Ovary (tissue), 10 donors: Measurements from ENCODE around the gene CSTA. TPM values are rescaled to one million over a fixed set of nuclear protein-coding genes. Genes with fewer than 3 reads are reported as not detected.

ENCODE experiments used
- DNase-seq, 5 donors: peaks; one replicate each; pipeline ENCODE4 v3.0.0-alpha.2; 2019 to 2020
- H3K27ac ChIP-seq, 2 donors: fragments of 200-600 bp; one replicate each; pipeline versions ENCODE4 v1.5.1 to v1.8.0; 2019 to 2022
- H3K27me3 ChIP-seq: fragments of 200-600 bp; one replicate; pipeline ENCODE4 v1.8.0; 2022
- H3K36me3 ChIP-seq: fragments of 200-600 bp; sonication (generic); one replicate; pipeline ENCODE4 v1.5.1; 2019
- H3K4me1 ChIP-seq: one replicate; pipeline ENCODE4 v1.8.1; 2013; ENCODE audit warnings: mild to moderate bottlenecking, moderate library complexity; ENCODE audit not compliant: insufficient read depth
- H3K4me3 ChIP-seq: fragments of 200-600 bp; sonication (generic); one replicate; pipeline ENCODE4 v1.5.1; 2017
- H3K9me3 ChIP-seq, 2 donors: fragments of 200-600 bp in 1 of 2; sonication (generic) in 1 of 2; one replicate each; pipeline versions ENCODE4 v1.5.1 to v1.8.1; 2013 to 2019; ENCODE audit warnings: mild to moderate bottlenecking in 1 of 2, moderate library complexity in 1 of 2
- EP300 ChIP-seq: sonication (generic); formaldehyde crosslinking; IDR thresholded peaks from one replicate; pipeline ENCODE4 v1.6.1; 2017; ENCODE audit warnings: antibody characterized with exemption
- POLR2A ChIP-seq: fragments of 450-650 bp; IDR thresholded peaks from one replicate; pipeline ENCODE4 v1.6.1; 2017; ENCODE audit warnings: antibody characterized with exemption, mild to moderate bottlenecking, moderate library complexity
- WGBS, 3 donors: extraction: QIAGEN DNeasy Blood & Tissue Kit in 1 of 3; methylation state at CpG; one replicate each; pipeline versions ENCODE4 v1.1.5 to v1.1.7; 2013 to 2017; 5-methylcytosine and 5-hydroxymethylcytosine counted together
- intact Hi-C, 4 donors: fragments of 100-400 bp; cut with DNase I; formaldehyde crosslinking; loops; one replicate each; pipeline versions ENCODE4 v1.11.0 to v1.15.1; 2022 to 2023
- long read RNA-seq, 3 donors: library from polyadenylated mRNA in 2 of 3; unstranded in 2 of 3; transcript quantifications; one replicate each; pipeline ENCODE4 v2.0.0 and lab custom pipeline, GENCODE V29; 2021 to 2026
- polyA plus RNA-seq, 2 donors: library from polyadenylated mRNA; stranded (reverse); fragments of 200-250 nt in 1 of 2; fragments of 350-450 nt in 1 of 2; fragmentation: Illumina TruSeq in 1 of 2; extraction: RNeasy Lipid Tissue Mini Kit (QIAGEN cat#74804) in 1 of 2; gene quantifications; one replicate each; pipeline ENCODE4 v1.2.3, GENCODE V29; 2013 to 2014
- total RNA-seq, 7 donors: library from RNA; depleted of rRNA in 2 of 7; stranded (reverse); fragments of >200 nt in 2 of 7; fragmentation: NEBNext Ultra II Directional in 3 of 7; extraction: Animal tissue kit (Norgen Biotek cat#: 25700) in 3 of 7; gene quantifications; one replicate each; pipeline versions ENCODE4 v1.1.0 to v1.2.4, GENCODE V29; 2016 to 2023
- TF ChIP-seq, protein P1 (sequence below), 3 donors: fragments of 450-650 bp in 2 of 3; fragments of 200-600 bp in 1 of 3; IDR thresholded peaks; one replicate each; pipeline versions ENCODE4 v1.5.1 to v1.8.0; 2016 to 2022; ENCODE audit warnings: antibody characterized with exemption in 3 of 3, mild to moderate bottlenecking in 1 of 3
- donor health status: DM: no; HTN: no; CAD: no; lungs with moderate emphysema.
- donor health status: DM: no; HTN: no; CAD: no.
- donor health status: Bipolar disorder and iron deficiency.
- donor health status: DM: yes; HTN: yes; CAD: no.
- donor health status: DM: no; HTN: no; CAD: no.
- donor health status: DM: yes; HTN: yes; CAD: no.

The CSTA gene
- total RNA-seq (10 to 100 TPM in 3 of 7 donors, 1 to 10 TPM in 4; 5.8 to 43.9 (median 9.9) TPM), polyA plus RNA-seq (10 to 100 TPM; 37.9 to 38.5 TPM)
- long read RNA-seq, donor 1, partial matches to known transcripts = 0 of 3 reads
- long read RNA-seq, donor 1, other reads (novel, unspliced or antisense) = 0 of 3 reads
- long read RNA-seq, donor 2 = 0 reads
- long read RNA-seq, donor 3, transcript CSTA-201 (3 exons, 751 nt) = major isoform, 12 of 12 reads
- long read RNA-seq, donor 3, partial matches to known transcripts = 0 of 12 reads
- long read RNA-seq, donor 3, other reads (novel, unspliced or antisense) = 0 of 12 reads

- TF ChIP-seq POLR2A (no peak), EP300 (no peak)
- TF ChIP-seq, protein P1, sequence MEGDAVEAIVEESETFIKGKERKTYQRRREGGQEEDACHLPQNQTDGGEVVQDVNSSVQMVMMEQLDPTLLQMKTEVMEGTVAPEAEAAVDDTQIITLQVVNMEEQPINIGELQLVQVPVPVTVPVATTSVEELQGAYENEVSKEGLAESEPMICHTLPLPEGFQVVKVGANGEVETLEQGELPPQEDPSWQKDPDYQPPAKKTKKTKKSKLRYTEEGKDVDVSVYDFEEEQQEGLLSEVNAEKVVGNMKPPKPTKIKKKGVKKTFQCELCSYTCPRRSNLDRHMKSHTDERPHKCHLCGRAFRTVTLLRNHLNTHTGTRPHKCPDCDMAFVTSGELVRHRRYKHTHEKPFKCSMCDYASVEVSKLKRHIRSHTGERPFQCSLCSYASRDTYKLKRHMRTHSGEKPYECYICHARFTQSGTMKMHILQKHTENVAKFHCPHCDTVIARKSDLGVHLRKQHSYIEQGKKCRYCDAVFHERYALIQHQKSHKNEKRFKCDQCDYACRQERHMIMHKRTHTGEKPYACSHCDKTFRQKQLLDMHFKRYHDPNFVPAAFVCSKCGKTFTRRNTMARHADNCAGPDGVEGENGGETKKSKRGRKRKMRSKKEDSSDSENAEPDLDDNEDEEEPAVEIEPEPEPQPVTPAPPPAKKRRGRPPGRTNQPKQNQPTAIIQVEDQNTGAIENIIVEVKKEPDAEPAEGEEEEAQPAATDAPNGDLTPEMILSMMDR (IDR thresholded peaks at IDR 0.05) = no peak
- Histone ChIP-seq H3K27ac (no peak within 1 kb of the TSS), H3K4me1 (peaks cover 1% of the 10 kb centered on the region), H3K9me3 (no peaks in the 10 kb centered on the region), H3K4me3 (no peak within 1 kb of the TSS), H3K36me3 (no peaks in the 10 kb centered on the region), H3K27me3 (no peaks in the 10 kb centered on the region)
- DNase-seq = no peak
- intact Hi-C loops = no loop called here
- WGBS, 3 donors = 13 to 36% (median 15%) methylated on average over 6 of the region's 6 CpGs
These were observed at the start of gene CSTA for GRCh38 chr3:122324871-122325323. Gene CSTA (plus strand): TSS chr3:122325248. CDS start chr3:122325293, 45 bp downstream.

- H3K27ac ChIP-seq = no peak overlapping the region
- TF ChIP-seq EP300 (no peak), POLR2A (no peak)
- TF ChIP-seq, protein P1 (IDR thresholded peaks at IDR 0.05) = no peak
- no peaks in the 10 kb centered on the region for H3K36me3 ChIP-seq
- no peak overlapping the region for H3K4me3 ChIP-seq
- intact Hi-C loops = no loop called here
- no peak for DNase-seq
- no peaks in the 10 kb centered on the region for H3K4me1 ChIP-seq
- 72 to 79% (median 77%) methylated on average over 3 of the region's 3 CpGs for WGBS, 3 donors
- no peaks in the 10 kb centered on the region for H3K9me3 ChIP-seq
- no peaks in the 10 kb centered on the region for H3K27me3 ChIP-seq
These were observed 43.2 kb upstream of the CSTA start for GRCh38 chr3:122281891-122282290.

GRCh38 chr3:122283796-122284445 lies 41.1 kb upstream of the CSTA start:
- intact Hi-C loops = no loop called here
- no peak for DNase-seq
- 86 to 93% (median 87%) methylated on average over 21 to 22 of the region's 22 CpGs for WGBS, 3 donors
- H3K9me3 ChIP-seq = no peaks in the 10 kb centered on the region
- TF ChIP-seq EP300 (no peak), POLR2A (no peak)
- TF ChIP-seq, protein P1 (IDR thresholded peaks at IDR 0.05) = no peak
- H3K4me1 ChIP-seq = no peaks in the 10 kb centered on the region
- no peak overlapping the region for H3K27ac ChIP-seq
- H3K36me3 ChIP-seq = no peaks in the 10 kb centered on the region
- no peaks in the 10 kb centered on the region for H3K27me3 ChIP-seq
- no peak overlapping the region for H3K4me3 ChIP-seq

GRCh38 chr3:122284486-122284885 lies 40.6 kb upstream of the CSTA start:
- no peaks in the 10 kb centered on the region for H3K9me3 ChIP-seq
- H3K36me3 ChIP-seq = no peaks in the 10 kb centered on the region
- intact Hi-C loops = no loop called here
- no peak for DNase-seq
- H3K27me3 ChIP-seq = no peaks in the 10 kb centered on the region
- TF ChIP-seq POLR2A = no peak
- TF ChIP-seq, protein P1 (IDR thresholded peaks at IDR 0.05) = no peak
- TF ChIP-seq EP300 = no peak
- H3K4me1 ChIP-seq = no peaks in the 10 kb centered on the region
- H3K4me3 ChIP-seq = no peak overlapping the region
- H3K27ac ChIP-seq = no peak overlapping the region
- 91 to 92% (median 91%) methylated on average over 20 of the region's 20 CpGs for WGBS, 3 donors
